Measurements from ENCODE around the gene ILDR1.

GRCh38 chr3:122064326-122064725, 42.3 kb upstream of the ILDR1 start:
- no peak for TF ChIP-seq CTCF (conservative IDR thresholded peaks at IDR 0.05; ENCODE audit: low read length)
- no peak for TF ChIP-seq EZH2phosphoT487 (IDR thresholded peaks at IDR 0.05; ENCODE audit: borderline replicate concordance, low read depth, low read length)
